HG02884 (cell line): Measurements from ENCODE around the gene L1TD1.
A peak's percentile ranks its signal among the peaks of the same experiment; 100 is the strongest.
"Not testable (repeated sequence)": the region's sequence is repeated elsewhere in the genome, so short reads cannot be mapped to it uniquely, and the experiment has no call there.

Source experiments
- ATAC-seq: cut with Tn5 transposase; IDR thresholded peaks from one replicate; pipeline ENCODE4 v1.9.1; 2021; ENCODE audit warnings: mild to moderate bottlenecking, moderate library complexity; ENCODE audit not compliant: unreplicated experiment

L1TD1 gene, protein sequence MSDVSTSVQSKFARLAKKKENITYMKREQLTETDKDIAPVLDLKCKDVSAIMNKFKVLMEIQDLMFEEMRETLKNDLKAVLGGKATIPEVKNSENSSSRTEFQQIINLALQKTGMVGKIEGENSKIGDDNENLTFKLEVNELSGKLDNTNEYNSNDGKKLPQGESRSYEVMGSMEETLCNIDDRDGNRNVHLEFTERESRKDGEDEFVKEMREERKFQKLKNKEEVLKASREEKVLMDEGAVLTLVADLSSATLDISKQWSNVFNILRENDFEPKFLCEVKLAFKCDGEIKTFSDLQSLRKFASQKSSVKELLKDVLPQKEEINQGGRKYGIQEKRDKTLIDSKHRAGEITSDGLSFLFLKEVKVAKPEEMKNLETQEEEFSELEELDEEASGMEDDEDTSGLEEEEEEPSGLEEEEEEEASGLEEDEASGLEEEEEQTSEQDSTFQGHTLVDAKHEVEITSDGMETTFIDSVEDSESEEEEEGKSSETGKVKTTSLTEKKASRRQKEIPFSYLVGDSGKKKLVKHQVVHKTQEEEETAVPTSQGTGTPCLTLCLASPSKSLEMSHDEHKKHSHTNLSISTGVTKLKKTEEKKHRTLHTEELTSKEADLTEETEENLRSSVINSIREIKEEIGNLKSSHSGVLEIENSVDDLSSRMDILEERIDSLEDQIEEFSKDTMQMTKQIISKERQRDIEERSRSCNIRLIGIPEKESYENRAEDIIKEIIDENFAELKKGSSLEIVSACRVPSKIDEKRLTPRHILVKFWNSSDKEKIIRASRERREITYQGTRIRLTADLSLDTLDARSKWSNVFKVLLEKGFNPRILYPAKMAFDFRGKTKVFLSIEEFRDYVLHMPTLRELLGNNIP

DNA sequence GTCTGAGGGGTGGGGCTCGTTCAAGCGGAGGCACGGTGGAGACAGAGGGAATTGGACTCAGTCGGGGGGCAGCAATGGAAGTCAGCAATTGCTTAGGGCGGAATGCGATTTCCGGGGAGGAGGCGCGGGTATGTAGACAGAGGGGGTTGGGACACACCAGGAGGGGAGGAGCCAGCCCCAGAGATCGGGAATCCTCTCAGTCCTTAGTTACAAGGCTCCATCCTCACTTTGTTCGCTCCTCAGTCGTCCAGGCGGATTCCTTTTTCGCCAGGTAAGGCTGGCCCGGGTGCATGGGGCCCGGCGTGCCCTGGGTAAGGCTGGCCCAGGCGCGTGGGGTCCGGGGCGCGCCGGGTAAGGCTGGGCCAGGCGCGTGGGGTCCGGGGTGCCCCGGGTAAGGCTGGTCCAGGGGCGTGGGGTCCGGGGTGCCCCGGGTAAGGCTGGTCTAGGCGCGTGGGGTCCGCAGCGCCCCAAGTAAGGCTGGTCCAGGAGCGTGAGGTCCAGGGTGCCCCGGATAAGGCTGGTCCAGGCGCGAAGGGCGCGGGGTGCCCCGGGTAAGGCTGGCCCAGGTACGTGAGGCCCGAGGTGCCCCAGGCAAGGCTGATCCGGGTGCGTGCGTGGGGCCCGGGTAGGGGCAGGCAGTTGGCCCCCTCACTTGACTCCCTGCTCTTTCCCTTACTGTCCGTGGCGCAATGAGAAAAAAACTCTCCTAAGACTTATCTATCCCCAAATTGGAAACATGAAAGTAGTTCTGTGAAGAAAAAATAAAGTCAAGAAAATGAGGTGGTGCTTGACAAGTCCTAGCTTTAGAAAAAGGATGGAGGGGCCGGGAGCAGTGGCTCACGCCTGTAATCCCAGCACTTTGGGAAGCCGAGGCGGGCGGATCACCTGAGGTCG, at the start of gene L1TD1:
TSS of gene L1TD1 (plus strand) at position 199 of the 894 bp plus-strand sequence. CDS start 11,780 bp downstream, outside the sequence.
- no peak for ATAC-seq

DNA sequence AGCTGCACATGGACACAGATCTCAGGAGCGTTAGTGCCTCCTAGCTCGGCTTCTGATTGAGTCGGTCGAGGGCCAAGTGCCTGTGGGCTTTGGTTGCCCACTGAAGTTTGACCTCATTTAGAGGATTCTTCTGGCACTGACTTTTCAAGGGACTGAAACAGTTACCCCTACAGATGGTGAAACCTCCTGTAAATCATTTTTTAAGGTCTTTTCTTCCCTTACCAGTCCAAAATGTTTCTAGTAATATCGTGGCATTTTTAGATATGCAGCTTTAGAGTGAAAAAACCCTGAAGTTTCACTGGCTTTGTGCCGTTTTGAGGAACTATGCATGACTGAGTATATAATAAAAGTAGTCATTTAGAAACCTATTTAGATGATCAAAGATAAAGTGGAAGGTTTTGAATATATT, 34.7 kb upstream of the L1TD1 start:
- ATAC-seq: peak; percentile 75

DNA sequence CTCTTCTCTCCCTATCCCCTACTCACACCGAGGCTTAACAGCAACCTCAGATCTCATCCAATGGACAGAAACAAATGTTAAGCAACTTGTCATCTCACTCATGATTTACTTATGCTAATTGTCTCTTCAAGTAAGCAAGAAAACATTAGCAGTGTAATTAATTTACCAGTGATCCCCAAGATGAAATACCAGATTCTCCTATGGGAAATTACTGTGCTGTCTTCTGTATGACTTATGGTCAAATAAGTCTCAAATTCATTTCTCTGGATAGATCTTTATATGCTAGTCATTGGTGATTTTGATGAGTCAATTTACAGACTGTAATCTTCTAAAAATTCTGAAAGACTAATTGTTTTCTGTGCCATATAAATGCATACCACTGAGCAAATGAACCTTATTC, 32.9 kb upstream of the L1TD1 start:
- no peak for ATAC-seq

DNA sequence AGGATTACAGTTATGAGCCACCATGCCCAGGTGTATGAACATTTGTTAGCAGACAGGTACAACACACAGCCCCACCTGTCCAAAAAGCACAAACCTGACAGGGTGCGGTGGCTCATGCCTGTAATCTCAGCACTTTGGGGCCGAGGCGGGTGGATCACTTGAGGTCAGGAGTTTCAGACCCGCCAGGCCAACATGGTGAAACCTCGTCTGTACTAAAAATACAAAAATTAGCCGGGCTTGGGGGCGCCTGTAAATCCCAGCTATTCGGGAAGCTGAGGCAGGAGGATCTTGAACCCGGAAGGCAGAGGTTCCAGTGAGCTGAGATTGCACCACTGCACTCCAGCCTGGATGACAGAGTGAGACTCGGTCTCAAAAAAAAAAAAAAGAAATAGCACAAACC, 24.3 kb upstream of the L1TD1 start:
- ATAC-seq: not testable (repeated sequence)

DNA sequence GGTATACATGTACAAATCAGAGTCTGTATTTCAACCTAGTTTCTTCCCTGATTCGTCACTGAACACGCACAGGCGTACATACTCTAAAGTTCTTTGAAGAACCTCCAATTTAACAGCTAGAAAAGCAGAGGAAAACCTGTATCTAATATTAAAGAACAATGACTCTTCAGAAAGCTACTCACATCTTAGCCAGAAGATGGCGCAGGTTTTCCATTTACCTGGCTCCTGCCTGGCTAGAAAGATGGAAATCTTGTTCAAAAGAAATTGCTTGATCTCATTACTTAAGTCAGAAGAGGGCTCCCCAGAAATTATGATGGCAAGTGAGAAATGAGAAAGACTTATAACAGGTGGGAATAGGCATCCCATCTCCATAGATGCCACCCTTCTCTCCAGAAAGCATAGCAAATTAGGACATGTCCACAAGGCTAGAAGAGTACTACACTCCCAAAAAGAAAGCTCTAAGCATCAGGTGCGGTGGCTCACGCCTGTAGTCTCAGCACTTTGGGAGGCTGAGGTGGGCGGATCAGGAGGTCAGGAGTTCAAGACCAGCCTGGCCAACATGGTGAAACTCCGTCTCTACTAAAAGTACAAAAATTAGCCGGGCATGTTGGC, 19.0 kb upstream of the L1TD1 start:
- no peak for ATAC-seq

DNA sequence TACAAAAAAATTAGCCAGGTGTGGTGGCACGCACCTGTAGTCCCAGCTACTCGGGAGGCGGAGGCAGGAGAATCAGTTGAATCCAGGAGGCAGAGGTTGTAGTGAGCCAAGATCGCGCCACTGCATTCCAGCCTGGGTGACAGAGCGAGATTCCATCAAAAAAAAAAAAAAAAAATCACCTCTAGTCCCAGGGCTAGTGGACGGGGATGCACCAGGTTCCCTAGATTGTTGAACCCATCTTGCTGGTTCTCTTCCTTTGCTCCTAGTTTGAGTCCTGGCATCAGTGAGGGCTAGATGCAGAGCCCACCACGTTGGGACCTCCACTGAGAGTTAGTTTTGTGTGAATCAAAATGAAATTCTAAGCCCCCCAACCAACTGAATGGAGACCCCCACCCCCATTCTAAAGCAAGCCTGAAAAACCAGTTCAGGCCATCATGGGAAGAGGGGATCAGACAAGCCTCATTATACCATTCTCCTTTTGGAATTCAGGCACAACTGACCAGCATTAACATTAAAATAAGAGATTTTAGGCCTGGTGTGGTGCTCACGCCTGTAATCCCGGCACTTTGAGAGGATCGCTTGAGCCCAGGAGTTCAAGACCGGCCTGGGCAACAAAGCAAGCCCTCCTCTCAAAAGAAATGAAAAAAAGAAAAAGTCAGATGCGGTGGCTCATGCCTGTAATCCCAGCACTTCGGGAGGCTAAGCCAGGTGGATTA, 17.9 kb upstream of the L1TD1 start:
- no peak for ATAC-seq

DNA sequence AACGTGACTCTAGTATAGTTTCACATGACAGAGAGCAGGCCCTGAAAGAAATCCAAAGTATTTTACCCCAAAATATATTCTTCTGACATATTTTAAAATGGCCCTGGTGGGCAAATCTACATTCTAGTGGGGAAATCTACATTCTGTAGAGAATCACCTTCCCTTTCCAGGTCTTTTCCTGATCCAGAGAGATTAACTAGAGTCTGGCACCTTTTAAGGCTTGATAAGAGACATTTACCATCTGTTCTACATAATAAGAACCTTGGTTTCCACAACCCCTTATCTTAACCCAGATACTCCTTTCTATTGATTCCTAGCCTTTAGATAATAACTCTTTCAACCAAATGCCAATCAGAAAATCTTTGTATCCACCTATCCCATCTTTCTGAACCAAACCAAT, 17.0 kb upstream of the L1TD1 start:
- no peak for ATAC-seq

DNA sequence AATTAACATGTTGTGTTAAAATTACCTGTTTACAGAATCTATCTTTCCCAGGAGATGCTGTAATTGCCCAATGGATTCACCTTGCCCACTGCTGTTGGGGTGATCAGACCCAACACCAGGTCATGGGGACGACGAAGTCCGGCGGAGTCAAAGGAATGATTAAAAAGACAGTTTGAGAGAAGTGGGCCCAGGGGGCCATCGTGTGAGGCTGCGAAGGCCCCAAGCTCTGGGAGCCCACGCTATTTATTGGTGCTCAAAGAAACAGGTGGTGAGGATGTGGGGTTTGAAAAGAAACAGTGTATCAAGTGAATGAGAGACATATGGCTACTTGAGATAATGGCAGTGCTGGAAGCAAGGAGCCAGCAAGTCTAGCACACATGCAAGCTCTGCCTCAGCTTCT, 16.3 kb upstream of the L1TD1 start:
- ATAC-seq: no peak

DNA sequence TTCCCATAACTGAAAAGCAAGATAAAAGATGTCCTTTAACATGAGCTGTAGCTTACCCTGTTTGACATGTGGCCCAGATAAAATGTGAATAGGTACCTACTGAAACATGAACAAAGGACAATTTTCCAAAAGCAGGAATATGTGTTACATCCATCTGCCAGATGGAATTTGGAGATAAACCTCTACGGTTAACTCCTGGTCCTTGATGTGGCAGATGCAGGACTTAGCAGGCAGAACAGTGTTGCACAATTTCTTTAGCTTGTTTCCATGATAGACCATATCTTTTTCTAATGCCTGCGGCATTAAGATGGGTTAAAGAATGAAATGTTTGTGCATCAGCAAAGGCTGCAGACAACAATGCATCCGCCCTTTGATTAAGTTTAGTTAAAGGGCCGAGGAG, 14.6 kb upstream of the L1TD1 start:
- not testable (repeated sequence) for ATAC-seq

DNA sequence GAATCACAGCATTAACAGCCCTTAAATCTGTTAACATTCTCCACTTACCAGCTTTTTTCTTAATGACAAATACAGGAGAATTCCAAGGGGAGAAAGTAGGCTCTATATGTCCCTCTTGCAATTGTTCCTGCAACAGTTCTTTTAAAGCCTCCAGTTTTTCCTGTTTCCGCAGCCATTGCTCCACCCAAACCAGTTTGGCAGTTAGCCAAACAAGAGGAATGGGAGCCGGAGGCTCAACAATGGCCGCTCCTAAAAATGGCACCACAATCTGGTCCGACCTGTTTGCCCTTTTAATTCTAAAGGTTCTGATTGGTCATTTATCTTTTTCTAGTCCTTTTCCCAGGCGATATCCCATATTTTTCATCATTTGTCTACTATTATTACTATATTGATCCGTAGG, 14.0 kb upstream of the L1TD1 start:
- ATAC-seq: no peak

DNA sequence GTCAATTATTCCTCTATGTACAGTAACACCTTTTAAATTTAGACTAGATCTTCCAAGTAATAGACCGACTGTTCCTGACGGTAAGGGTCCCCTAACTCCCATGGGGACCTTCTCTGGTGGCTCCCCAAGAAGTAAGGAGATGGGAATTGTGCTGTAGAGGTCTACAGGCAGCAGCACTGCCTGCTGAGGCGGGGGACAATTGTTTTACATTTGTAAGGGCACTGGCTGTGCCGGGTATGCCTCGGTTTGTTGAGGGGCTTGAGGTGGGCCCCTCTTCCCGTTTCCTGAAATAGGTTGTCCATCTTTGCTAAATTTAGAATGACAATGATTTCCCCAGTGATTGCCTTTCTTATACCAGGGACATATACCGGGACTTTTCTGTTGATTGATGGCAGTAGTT, 13.1 kb upstream of the L1TD1 start:
- ATAC-seq: no peak

DNA sequence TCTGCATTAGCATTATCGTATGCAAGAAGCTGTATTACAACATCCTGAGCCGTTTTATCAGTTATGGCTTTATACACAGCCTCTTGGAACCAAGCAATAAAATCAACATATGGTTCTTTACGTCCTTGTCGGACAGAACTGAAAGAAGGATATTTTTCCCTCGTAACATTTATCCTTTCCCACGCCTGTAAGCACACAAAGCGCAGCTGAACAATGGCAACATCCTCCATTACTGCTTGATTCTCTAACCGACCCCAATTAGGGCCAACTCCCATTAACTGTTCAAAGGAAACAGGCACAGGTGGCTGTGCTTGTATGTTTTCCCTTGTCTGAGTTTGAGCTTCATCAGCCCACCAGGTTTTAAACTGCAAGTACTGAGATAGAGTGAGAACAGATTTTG, 12.5 kb upstream of the L1TD1 start:
- not testable (repeated sequence) for ATAC-seq

DNA sequence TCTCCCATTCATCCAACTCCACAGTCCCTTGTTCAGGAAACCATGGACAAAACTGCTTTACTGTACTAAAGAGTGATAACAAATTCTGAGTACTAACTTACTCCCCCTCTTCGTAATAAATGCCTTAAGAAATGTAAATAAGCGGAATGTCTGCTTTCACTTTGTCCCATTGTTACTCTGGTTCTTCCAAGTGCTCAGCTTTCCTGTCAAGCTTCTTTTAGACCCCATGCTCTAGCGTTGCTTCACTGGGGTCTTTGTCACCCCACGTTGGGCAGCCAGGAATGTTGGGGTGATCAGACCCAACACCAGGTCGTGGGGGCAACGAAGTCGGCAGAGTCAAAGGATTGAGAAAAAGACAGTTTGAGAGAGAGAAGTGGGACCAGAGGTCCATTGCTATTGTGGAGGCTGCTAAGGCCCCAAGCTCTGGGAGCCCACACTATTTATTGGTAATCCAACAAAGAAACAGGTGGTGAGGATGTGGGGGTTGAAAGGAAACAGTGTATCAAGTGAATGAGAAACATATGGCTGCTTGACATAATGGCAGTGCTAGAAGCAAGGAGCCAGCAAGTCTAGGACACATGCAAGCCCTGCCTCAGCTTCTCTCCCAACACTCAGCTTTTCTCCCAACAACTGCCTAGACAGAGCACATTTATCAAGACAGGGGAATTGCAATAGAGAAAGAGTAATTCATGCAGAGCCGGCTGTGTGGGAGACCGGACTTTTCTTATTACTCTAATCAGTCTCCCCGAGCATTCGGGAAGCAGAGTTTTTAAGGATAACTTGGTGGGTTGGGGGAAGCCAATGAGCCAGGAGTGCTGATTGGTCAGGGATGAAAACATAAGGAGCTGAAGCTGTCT, 11.3 kb upstream of the L1TD1 start:
- not testable (repeated sequence) for ATAC-seq

DNA sequence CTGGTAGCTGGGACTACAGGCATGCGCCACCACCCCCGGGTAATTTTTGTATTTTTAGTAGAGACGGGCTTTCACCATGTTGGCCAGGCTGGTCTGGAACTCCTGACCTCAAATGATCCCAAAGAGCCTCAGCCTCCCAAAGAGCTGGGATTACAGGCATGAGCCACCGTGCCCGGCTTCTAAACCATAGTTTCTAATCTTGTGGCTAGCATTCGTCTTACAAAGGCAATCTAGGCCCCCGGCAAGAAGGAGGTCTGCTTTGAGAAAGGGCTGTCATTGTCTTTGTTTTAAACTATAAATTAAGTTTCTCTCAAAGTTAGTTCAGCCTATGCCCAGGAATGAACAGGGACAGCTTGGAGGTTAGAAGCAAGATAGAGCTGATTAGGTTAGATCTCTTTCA, 10.3 kb upstream of the L1TD1 start:
- no peak for ATAC-seq

DNA sequence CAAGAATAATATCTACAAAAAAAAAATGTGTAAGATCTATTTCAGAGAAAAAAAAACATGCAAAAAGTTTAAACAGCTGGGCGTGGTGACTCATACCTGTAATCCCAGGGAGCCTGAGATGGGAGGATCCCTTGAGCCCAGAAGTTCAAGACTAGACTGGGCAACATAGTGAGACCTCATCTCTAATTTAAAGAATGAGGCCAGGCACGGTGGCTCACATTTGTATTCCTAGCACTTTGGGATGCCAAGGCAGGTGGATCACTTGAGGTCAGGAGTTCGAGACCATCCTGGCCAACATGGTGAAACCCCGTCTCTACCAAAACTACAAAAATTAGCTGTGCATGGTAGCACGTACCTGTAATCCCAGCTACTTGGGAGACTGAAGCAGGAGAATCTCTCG, 9.4 kb upstream of the L1TD1 start:
- ATAC-seq: not testable (repeated sequence)

DNA sequence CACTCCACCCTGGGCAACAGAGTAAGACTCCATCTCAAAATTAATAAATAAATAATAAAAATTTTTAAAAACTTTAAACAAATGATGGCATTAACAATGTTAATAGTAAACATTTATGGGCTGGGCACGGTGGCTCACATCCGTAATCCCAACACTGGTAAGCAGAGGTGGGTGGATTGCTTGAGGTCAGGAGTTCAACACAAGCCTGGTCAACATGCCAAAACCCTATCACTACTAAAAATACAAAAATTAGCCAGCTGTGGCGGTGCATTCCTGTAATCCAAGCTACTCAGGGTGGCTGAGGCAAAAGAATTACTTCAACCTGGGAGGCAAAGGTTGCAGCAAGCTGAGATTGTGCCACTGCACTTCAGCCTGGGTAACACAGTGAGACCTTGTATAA, 9.0 kb upstream of the L1TD1 start:
- ATAC-seq: no peak

DNA sequence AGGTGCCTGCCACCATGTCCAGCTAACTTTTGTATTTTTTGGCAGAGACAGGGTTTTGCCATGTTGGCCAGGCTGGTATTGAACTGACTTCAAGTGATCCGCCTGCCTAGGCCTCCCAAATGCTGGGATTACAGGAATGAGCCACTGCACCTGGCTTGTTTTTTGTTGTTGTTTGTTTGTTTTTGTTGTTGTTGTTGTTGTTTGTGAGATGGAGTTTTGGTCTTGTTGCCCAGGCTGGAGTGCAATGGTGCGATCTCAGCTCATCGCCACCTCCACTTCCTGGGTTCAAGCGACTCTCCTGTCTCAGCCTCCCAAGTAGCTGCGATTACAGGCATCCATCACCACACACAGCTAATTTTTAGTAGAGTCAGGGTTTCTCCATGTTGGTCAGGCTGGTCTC, 7.1 kb upstream of the L1TD1 start:
- ATAC-seq: no peak

DNA sequence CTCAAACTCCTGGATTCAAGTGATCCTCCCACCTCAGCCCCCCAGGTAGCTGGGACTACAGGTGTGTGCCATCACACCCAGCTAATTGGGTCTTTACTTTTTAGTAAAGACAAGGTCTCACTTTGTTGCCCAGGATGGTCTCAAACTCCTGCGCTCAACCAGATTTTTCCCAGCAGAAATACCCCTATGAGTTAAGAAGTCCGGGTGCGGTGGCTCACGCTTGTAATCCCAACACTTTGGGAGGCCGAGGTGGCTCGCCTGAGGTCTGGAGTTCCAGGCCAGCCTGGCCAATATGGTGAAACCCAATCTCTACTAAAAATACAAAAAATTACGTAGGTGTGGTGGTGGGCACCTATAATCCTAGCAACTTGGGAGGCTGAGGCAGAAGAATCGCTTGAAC, 6.5 kb upstream of the L1TD1 start:
- ATAC-seq: no peak

DNA sequence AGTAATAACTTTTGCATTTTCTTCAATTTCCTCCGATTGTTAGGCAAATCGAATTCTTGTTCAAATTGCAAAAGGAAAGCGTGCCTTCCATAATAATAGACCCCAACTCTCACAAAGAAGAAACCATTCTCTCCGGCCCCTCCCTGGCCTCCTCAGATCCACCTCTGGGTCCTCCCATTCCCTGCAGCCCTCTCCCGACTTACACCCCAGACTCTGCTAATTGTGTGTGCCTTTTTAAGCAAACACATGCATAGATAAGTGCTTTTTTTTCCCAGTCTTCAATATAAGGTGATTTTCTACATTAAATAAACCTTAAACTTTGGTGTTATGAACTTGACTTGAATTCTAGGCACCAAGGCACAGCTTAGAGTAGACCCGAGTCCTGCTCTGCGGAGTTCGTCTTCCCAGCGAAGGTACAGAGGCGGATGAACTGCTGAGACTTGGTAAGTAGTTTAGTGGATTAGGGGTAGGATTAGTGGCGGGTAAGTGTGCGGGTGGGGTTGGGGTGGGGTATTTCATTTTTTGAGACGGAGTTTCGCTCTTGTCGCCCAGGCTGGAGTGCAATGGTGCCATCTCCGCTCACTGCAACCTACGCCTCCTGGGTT, 1.5 kb downstream of the L1TD1 start:
- ATAC-seq: no peak
